Activated T-helper 9 cell treated with anti-CD3 and anti-CD28 coated beads, Interleukin-2, amount 50 U/mL, for 16 hours (primary cell): ENCODE results near the gene TLE4.

Source experiments
- DNase-seq: peaks from one replicate; pipeline ENCODE4 v3.0.0-alpha.2; 2020; ENCODE audit warnings: low read depth

TLE4 gene

DNA sequence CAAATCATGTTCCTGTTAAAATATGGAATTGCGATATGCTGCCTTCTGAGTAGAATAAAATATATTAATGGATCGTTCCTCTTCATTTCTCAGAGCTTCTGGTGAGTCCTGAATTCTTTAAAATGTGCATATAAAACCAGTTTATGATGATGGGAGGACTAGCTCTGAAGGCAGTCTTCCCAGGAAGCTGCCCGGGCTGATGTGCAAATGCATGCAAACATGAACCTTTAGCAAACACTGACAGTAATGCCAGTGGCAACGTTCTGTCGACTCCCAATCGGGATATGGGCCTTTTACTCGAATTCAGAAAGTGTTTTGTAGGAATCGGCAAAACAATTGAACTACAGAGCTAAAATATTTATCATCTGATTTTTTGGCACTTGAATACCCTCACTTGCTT lies 93.6 kb downstream of the TLE4 start:
- DNase-seq, result no peak

DNA sequence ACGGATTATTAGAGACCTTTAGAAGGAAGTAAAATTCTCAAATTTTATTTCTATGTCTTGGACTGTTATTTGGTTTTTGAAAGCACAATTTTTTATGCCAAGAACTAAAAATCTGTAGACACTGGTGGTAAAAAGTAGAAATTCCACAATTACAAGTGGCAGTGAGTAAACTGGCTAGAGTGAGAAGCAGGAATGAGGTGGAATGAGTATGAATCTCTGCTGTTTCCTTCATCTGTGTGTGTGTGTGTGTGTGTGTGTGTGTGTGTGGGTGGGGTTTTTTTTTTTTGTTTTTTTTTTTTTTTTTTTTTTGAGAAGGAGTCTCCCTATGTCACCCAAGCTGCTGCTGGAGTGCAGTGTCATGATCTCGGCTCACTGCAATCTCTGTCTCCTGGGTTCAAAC lies 94.2 kb downstream of the TLE4 start:
- DNase-seq, result no peak

DNA sequence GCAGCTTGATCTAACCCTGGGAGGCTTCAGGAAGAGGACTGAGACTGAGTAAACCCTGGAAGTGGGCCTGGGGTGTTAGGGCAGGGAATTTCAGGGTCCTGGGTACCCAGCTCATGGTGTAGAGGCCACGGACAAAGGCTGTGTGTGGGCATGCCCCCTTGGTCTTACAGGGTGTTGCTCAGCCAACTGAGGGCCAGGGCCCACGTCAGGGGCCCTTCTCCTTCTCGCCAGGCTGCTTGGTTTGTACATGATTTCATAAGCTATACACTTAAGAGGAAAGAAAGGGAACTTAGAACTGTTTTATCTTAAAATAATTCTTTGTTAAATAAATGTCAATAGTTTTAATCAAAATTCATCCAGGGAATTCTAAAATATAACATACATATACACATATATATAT lies 95.4 kb downstream of the TLE4 start:
- no peak for DNase-seq

DNA sequence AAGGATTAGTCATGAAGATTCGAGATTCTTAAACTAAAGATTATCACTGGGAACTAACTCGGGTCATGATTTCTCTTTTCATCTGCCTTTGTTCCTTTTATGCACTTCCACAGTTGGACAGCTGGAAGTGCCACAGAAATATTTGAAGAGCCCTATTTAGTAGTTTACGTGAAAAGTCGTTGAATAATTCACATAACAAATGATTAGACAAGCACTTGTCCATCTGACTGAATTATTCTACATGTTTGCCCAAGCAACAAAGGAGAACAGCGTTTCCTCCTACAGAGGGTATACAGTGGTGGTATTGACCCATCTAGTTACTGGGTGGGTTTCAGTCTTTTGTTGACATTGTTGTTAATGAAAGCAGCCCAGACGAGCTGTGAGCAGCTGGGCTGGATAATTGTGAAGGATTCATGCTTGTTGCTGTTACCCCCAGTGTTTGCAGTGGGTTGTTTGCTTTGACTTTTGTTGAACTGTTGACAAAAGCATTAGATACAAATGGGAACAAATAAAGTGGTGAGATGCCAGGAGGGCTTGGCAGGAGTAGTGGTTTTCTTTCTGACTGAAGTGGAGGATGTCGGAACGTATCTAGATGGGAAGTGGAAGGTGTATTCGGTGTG lies 96.2 kb downstream of the TLE4 start:
- DNase-seq, result no peak

DNA sequence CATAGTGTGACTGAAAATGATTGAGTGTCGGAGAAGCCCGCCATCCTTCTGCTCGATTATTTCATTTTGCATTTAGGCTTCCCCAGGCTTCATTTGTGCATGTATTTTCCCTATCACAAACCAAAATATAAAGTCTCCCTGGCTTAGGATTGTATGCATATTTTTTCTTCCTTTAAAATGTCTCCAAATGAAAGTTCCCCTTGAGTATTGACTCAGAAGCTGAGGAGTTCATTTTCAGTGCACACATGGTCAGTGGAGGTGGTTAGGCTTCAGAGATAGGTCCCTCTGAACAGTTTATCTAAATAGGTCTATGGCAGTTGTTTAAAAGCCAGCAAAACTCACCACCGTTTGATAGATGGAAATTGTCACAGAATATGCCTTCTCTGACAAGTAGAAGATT lies 97.2 kb downstream of the TLE4 start:
- DNase-seq, result no peak

DNA sequence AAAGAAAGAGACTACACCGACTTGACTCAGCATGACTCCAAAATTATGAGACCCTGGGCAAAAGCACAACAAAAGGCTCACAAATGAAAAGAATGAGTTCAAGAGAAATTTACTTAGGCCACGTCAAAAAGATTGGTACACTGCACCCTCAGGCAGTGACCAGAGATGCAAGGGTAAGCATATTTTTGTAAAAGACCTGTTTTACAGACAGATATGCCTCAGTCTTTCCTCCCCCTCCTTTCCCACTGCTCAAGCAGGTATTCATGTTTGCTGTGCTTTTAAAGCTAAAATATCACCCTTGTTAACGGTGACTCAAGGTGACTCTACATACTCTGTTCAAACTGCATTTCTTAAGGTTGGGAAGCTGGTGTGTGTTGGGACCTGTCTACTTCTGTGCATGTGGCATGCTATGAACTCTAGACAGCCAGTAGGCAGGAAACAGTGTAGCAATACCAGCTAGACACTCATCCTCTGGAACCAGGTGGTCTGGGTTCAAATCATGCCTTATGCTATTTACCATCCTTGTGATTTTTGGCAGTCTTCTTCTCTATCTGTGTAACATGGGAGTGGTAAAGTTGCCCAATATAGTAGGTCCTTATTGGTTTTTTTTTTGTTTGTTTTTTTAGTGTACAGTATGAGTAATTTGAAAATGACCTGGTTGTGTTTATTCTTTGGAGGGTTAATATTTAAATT lies 98.7 kb downstream of the TLE4 start:
- DNase-seq, result no peak

DNA sequence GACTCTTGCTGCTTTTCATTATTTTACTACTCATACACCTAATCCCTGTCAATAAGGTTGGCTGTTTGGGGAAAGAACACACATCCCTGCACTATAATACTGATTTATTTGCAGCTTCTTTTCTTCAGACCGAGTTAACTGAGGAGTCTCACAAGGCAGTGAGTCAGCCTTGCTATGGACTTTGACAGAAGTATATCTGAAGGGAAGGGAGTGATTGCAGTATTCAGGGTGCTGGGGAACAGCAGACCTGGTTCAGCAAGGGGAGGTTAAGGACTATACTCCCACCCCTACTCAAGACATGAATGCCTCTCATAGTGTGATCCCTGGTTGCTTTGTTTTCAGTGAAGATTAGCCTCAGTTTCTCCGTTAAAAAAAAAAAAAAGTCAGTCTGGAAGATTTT lies 99.8 kb downstream of the TLE4 start:
- DNase-seq, result no peak

DNA sequence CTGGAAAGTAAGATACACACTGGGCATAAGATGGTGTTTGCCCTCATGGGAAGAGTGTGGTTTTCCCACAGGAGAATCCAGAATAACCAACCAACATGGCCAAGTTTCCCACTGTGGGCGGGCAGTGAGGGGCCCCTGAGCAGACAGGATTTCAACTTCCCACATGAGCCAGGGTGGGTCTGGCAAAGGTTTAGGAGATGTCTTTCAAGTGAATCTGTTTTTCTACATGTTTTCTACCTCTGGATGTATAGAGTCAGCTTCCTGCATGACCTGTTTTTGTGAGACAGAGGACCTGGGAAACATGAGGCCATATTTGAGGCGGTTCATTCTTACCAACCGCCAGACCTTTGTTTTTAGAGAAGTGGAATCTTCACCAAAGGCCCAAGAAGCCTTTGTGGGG lies 100.5 kb downstream of the TLE4 start:
- DNase-seq, result no peak

DNA sequence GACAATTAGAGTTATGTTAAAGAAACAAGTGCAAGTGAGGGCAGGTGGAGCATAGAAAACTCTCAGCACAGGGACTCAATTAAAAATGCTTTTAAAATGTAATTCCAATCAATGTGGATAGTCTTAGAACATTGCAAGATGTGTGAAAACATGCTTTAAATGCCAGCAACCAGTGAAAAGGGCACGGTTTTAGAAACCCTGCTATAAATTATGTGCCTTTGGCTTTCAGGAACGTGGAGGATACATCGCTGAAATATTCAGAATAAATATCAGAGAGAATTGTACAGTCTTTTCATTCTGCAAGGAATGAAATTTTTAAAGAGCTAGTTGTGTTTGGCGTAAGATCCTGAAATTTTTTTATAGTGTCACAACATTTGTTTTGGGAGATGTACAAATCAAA lies 101.1 kb downstream of the TLE4 start:
- DNase-seq, result no peak

DNA sequence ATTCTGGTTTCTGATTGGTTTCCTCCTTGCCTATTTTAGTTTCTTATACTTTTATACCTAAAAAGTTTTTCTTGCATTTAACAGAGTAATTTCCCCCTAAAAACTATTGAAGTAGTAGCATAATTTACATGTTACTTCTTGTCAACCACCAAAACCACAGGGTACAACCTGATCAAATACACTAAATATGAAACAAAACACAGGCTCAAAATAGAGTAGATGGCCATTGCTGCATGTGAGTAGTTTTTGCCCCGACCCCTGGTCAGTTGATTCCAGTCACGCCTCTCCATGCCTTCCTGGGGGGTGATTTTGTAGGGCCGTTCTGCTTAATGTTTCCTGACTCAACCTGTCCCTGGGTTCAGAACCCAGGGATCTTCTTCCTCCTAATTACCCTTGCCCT lies 101.8 kb downstream of the TLE4 start:
- DNase-seq, result no peak

DNA sequence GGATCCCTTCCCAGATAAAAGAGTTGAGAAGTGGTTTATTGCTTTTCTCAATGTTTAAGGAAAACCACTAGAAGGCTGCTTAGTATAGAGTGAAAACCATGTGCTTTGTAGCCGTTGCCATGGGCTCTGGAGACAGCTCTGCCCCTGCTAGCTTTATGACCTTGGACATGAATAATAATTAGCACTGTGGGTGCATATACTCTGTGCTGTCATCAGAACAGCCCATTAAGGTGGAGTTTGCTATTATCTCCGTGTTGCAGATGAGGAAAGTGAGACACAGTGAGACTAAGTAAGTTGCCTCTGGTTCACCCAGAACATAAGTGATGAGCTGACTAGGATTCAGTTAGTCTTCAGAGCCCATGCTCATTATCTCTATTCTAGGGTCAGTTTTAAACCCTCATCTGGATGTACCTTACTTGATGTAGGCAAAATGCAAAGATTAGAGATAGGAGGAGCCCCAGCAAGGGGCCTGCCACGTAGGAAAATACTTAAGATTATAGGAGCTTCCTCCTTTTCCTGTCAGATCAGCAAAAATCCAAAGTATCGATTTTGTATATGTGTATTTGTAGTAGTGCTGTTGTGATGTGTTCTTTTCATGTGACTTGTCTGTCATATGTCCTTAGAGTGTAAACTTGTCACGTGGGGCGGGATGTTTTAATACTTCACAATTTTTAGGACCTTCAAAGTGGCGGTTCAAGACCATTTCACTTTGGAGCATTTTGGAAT lies 102.5 kb downstream of the TLE4 start:
- DNase-seq, result no peak

DNA sequence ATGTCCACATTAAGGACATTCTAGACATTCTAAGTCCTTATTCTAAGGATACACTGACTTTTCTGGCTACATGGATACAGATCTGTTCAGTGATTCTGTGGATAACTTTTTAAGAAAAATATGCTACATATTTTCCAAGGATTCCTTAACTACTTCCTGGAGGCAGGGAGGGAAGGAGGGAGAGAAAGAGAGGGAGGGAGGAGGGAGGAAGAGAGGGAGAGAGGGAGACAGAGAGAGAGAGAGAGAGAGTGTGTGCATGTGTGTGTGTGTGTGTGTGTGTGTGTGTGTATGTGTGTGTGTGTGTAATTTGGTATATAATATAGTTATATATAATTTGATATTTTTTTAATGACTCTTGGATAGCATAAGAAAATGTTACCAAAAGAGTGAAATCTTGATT lies 109.8 kb downstream of the TLE4 start:
- no peak for DNase-seq

DNA sequence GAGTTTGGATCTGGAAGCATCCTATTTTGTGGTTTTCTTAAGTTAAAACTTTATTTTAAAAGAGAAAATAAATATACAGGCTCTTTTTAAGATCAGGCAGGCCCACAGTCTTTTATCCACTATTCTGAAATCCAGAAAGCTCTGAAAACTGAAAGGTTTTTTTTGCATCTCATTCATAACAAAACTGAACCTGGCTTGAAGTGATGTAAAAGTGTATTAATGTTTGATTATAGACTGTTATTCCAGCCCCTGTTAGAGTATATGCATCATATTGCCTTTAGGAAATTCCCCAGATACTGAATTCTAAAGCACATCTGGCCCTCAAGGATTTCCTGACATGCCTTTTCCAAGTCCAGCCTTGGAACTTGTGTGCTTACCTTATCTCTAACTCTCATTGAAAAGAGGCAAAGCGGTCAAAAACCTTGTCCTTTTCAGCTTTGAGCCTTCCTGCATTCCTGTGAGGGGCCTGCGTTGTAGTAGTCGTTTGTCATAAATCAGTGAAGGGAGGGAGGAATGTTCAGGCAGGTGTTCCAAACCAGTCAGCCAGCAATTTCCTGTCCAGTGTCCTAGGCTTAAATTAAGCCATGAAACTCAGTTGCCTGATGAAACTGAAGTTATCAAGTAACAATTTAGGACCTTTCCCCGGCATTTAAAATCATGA lies 110.4 kb downstream of the TLE4 start:
- DNase-seq, result no peak

DNA sequence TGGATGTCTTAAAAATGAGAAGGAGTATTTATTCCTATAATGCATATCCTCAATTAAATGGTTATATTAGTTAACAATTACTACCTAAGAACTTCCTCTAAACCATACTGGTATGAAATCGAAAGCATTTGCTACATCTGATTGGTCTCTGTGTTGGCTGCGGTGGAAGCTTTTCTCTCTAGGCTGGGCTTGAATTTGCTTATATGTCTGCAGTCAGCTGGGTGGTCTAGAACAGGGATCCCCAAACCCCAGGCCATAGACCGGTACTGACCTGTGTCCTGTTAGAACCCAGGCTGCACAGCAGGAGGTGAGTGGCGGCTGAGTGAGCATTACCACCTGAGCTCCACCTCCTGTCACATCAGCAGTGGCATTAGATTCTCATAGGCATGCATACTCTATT lies 112.3 kb downstream of the TLE4 start:
- DNase-seq, result no peak

DNA sequence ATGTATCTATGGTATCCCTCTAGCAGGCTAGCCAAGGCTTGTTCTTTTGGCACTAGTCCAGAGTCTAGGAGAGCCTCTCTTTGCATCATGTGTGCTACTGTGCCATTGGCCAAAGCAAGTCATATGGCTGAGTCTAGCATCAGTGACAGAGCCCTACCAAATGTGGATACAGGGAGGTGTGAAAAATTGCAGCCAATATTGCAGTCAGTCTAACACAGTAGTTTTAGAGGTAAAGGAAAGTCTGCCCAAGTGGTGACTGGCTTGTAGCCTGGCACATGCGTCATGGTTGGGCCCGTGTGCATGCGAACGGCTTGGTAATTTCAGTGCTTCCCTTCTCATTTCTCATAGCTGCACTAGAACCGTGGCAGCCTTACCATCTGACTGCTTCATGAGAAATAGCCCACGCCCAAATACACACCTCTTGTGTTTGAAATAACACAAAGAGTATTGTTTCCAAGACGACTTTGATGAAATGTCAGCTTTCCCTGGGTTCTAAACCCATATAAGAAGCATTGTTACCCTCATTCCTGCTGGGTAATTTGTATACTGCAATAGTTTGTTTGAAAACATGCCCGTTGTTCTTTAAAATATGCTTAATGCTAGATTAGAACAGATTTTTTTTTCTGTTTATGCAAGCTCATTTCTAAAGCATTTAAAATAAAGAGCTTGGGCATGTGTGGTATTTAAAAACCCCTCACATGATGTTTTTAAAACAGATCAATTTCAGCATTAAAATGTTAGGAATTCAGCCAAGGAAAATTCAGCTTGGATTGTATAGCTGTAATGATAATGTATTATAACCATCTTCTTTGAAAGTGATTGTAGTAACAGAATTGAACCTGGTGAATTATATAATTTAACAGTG lies 113.2 kb downstream of the TLE4 start:
- no peak for DNase-seq

DNA sequence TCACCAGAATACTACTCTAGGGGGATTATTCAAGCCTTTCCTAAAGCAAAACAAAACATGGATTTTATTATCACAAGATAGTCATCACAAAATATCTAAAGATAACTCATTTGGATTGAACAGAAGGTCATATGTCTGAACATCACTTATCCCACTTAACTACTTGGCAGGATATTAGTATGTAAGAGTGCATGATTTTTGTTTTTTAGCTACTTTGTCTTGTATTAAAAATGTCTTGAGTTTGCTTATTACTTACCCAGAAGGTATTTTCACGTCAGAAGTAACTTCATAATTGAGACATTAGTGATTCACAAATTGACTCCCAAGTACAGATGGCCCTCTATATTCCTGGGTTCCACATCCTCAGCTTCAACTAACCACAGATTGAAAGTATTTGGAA lies 113.8 kb downstream of the TLE4 start:
- no peak for DNase-seq

DNA sequence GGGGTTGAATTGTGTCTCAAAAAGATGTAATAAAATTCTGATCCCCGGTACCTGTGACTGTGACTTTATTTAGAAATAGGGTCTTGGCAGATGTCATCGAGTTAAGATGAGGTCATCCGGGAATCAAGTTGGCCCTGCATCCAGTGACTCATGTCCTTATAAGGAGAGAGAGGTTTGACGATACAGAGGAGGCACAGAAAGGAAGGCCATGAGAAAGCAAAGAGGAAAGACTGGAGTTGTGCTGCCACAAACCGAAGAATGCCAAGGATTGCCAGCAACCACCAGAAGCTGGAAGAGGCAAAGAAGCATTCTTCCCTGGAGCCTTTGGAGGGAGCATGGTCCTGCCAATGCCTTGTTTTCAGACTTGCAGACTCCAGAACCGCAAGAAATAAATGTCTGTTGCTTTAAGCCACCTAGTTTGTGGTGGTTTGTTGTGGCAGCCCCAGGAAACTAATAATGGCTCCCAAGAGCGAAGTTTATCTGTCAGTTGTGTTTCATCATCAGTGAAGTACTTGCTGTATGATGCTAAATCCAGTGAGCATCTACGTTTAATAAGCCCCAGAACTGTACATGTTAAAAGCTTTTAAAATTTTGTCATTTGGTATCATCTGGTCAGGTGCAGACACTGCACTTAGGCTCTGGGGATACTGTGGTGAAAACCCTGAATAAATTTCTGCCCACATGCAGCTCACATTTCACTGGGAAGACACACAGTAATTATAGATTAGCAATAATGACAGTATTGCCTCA lies 114.8 kb downstream of the TLE4 start:
- DNase-seq, result no peak

DNA sequence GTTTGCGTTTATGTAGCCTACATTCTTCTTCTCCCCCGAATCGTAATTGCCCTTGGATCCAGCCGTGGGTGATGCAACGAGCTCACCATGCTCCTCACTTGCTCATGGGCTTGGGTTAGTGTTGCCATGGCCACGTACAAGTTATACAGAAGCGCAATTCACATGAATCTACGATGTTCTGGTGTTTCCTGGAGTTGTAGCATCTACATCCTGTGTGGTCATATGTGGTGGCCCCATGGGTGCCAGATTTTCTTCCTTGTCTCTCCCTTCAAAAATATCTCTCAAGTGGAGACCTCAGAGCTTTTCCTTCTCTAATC lies 115.3 kb downstream of the TLE4 start:
- peak; percentile 0 for DNase-seq

DNA sequence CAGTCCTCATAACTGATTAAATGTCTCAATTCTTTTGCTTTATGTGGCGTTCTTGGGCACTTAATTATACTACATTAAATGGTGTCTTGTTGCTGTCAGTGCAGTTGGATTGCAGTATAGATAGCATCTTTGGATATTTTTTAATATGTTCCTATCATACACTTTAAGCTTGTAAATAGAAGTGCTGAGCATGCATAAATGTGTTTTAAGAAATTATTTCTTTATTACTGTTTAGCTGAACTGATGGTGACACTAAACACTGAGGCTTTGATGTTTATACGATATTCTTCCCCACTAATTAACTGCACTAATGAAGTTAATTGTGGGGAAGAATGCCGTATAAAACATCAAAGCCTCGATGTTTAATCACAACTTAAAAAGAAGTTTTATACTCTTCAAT lies 116.6 kb downstream of the TLE4 start:
- no peak for DNase-seq

DNA sequence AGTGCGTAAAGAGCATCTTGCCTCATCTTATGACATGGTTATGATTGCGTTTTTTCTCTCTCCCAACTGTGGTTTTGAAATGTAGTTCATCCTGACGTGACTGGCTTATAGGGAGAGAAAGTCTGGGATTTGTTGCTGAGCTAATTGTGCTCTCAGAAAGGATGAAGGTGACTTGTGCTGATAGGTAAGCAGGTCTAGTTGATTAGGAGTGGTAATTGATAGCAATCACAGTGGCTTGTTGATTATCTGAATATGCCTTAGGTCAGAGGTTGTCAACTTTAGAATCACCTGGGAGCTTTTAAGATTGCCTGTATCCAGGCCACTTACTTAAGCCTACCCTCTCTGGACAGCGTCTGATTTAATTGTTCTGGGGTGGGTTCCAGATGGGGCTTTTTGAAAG lies 117.8 kb downstream of the TLE4 start:
- DNase-seq, result no peak

DNA sequence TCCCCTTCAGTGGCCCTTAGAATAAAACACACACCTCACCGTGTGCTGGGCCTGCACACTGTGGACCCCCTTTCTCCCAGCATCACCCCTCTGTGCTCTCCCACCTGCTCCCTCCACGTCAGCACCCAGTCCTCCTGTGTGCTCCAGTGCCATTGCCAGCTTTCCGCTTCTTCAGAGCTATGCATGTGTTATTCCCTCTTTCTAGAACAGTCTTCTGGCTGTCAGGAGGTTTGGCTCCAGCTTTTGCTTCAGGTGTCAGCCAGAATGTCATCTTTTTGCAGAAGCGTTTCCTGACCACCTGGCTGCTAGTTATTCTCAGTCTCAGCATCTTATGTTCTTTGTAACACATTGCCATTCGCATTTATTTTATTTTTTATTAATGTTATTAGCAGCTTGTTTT lies 119.7 kb downstream of the TLE4 start:
- no peak for DNase-seq
